GM10266 (cell line): ENCODE results near the gene SLC8A1.

Source experiments
- DNase-seq: peaks from one replicate; pipeline ENCODE4 v3.0.0; 2012; ENCODE audit errors: extremely low spot score
- CTCF ChIP-seq: IDR thresholded peaks from 2 replicates; pipeline ENCODE4 v1.5.1; 2012; ENCODE audit warnings: mild to moderate bottlenecking, low read depth; ENCODE audit not compliant: control insufficient read depth, insufficient read depth; ENCODE audit errors: missing control alignments

Gene SLC8A1

GRCh38 chr2:40281021-40281940, 170.6 kb downstream of the SLC8A1 start:
- no peak for TF ChIP-seq CTCF
- no peak for DNase-seq

DNA sequence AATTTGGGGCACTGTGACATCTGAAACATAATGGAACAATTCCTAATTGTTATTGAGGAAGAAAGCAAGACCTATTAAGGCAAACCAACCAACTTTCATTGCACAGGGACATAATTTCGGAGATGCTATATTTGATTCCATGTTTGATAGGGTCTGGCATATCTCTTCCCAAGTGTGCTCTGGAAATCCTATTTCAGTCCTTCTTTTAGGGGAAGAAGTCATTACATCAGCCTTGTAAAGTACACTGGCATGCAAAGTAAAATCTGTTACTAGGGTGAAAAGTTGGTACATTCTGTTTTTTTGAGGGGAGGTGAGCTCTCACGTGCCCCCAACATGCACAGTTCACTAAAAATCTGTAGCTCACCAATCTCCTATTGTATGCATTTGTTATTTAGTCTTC, 172.4 kb downstream of the SLC8A1 start:
- DNase-seq: no peak
- TF ChIP-seq CTCF: no peak

DNA sequence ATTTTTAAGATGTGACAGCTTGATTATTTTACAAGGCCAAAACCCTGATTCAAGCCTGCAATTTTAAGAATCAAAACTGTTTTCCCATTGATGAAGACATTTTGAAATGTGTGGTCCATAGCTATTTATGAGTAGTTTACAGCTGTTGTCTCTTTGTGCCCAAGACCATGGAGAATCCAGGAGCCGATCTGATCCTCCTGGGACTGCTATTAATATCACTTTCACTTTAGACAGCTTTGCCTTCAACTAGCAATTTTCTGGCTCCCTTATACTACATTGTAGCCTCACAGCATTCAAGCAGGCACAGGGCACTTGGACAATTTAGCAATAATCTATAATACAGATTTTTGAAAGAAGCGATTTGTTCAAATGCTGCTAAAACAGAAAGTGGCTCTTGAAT, 172.9 kb downstream of the SLC8A1 start:
- TF ChIP-seq CTCF: no peak
- no peak for DNase-seq

- no peak for TF ChIP-seq CTCF
- no peak for DNase-seq
These were observed 175.8 kb downstream of the SLC8A1 start for GRCh38 chr2:40276076-40276475.

DNA sequence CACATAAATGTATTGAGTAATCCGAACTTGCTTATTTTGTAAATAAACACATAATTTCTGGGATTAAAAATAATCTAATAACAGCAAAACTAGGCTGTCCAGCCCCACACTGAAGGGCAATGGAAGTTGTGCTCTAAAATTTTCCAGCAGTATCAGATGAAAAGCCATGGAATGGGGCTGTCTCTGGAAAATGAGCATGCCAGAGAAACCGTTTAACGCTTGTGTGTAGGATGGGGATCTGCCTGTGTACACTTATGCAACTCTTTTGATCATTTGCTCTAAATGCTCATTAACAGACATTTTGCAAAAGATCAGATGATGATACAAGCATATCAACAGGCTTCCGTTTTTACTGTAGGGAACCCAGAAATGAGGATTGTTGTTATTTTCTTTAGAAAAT, 177.6 kb downstream of the SLC8A1 start:
- no peak for DNase-seq
- TF ChIP-seq CTCF: no peak

- DNase-seq: no peak
- no peak for TF ChIP-seq CTCF
These were observed 178.1 kb downstream of the SLC8A1 start for GRCh38 chr2:40273734-40274182.

GRCh38 chr2:40271094-40271493, 180.8 kb downstream of the SLC8A1 start:
- DNase-seq: no peak
- no peak for TF ChIP-seq CTCF
